ENCODE data around the gene TRUB2.

Gene TRUB2, protein sequence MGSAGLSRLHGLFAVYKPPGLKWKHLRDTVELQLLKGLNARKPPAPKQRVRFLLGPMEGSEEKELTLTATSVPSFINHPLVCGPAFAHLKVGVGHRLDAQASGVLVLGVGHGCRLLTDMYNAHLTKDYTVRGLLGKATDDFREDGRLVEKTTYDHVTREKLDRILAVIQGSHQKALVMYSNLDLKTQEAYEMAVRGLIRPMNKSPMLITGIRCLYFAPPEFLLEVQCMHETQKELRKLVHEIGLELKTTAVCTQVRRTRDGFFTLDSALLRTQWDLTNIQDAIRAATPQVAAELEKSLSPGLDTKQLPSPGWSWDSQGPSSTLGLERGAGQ

DNA sequence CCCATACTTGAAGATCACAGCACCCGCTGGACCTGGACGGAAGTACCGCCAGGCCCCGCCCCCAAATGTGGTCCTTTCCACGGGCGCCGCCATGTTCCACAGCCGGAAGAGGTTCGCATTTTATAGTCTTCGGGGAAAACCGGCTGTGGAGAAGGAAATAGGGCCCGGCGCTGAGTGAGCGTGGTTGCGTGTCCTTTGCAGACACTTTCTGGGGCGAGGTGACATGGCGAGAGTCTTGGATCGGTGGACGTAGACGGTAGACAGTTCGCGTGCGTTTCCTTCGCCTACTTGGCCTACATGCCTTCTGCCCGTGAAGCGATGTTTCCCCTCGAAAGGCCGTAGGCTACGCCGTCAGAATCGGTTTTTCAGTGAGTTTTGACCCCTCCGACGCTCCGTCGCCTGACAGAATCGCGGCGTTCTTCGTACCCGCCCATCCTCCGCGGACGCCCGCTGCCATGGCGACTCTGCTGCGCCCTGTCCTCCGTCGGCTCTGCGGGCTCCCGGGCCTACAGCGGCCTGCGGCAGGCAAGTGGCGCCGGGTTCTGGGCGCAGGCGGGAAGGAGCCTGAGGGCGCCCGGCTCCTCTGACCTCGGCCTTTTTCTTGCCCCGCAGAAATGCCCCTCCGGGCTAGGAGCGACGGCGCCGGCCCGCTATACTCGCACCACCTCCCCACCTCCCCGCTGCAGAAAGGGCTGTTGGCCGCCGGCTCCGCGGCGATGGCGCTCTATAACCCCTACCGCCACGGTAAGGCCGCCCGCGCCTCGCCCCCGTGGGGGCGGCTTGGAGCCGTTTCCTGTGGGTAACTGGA lies at the start of gene TRUB2, which contains the start of gene COQ4:
Gene TRUB2, minus strand, starts transcription at position 44 of the 808 bp plus-strand sequence. Its CDS starts 39 bp downstream, at position 5.
Gene COQ4, plus strand, starts transcription at position 436 of the 808 bp plus-strand sequence. Its CDS starts 20 bp downstream, at position 456.
- DNase-seq (ENCODE audit: extremely low read depth in 1 of 2, low read depth in 1 of 2): peak; percentile 83

DNA sequence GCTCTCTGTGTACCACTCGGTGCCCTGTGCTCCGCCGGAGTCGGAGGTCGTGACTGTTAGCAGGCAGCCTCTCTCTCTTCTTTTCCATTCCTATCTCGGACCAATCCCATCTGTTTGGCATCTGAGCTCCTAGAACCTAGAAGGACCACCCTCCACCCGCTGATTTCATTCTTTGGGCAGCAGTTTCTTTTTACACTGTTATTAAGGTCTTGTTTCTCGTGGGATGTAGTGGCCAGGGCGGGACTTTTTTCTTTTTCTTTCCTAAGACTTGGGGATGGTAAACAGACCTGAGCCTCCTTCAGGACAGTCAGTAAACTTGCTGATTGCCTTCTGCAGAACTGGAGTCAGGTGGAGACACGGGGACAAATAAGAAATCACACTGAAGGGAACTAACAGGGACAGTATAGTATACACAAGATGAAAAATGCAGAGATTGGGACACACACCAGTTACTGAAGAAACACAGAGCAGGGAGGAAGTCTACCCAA lies 49.4 kb upstream of the TRUB2 start:
- DNase-seq (ENCODE audit: extremely low read depth in 1 of 2, low read depth in 1 of 2): no peak

DNA sequence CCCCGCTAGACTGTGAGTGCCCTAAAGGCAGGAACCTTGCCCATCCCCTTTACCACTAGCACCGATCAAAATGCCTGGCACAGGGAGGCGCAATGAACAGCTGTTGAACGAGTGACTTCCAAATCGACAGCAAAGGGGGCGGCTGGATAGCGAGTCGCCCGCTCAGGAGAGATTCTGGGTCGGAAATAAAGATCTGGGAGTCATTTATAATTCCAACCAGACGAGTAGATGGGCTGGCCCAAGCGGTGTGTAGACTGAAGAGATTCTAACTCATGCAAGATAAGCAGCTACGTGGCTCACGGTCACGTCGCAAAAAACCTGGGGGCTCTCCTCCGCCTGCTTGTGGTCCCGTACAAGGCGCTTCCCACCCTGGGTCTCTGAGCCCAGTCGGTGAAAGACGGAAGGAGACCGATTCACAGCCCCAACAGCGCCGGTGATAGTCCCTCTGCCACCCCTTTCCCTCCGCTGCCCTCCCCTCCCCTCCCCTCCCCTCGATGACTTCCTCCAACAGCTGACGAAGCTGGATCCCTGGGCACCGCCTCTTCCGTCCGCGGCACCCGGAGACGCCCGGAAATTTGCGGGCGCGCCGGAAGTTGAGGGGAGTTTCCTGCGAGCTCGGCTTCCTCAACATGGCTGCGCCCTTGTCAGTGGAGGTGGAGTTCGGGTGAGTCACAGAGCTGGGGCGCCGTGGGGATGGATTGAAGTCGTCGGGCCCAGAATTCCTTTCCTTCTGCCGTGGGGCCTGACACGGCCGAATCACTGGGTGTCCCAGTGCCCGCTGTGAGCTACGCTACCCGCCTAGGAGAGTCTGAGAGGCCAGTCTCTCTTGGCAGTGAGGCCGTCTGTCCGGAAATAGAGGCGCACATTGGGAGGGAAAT lies 48.7 kb upstream of the TRUB2 start, which contains the start of gene URM1:
Gene URM1, plus strand, starts transcription at position 623 of the 878 bp plus-strand sequence. Its CDS starts 7 bp downstream, at position 630.
- DNase-seq (ENCODE audit: extremely low read depth in 1 of 2, low read depth in 1 of 2): peak; percentile 85 to 92

DNA sequence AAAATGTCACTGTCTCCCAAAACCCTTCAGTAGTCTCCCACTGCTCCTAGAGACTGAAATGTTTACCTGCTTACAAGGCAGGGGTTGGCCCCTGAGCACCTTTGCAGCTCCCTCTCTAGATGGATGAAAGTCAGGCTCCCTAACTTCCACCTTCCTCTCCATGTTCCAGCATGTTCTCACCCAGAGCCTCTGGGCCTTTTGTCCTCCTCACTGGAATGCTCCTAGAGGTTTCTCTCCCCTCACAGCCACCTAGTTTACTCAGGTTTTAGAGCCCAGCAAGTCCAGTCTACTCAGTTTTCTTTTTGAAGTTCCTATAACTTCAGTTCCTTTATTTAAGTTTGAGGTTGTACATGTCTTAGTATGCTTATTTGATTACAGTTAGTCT lies 48.1 kb upstream of the TRUB2 start:
- DNase-seq (ENCODE audit: extremely low read depth in 1 of 2, low read depth in 1 of 2): no peak

DNA sequence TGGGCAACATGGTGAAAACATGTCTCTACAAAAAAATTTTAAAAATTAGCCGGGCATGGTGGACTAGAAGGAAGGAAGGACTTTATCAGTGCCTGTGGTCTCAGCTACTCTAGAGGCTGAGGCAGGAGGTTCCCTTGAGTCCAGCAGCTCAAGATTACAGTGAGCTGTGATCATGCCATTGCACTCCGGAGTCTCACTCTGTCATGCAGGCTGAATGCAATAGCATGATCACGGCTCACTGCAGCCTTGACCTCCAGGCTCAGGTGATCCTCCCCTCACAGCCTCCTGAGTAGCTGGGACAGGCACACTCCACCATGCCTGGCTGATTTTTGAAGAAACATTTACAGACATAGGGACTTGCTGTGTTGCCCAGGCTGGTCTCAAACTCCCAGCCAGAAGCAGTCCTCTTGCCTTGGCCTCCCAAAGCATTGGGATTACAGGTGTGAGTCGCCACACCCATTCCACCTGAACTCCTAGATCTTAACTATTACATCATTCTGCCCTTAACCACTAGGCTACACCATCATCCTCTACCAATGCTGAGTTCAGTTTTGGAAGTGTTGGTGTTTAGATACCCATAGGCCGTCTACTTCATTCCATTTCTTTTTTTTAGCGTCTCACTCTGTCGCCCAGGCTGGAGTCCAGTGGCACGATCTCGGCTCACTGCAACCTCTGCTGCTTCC lies 46.9 kb upstream of the TRUB2 start:
- DNase-seq (ENCODE audit: extremely low read depth in 1 of 2, low read depth in 1 of 2): no peak

DNA sequence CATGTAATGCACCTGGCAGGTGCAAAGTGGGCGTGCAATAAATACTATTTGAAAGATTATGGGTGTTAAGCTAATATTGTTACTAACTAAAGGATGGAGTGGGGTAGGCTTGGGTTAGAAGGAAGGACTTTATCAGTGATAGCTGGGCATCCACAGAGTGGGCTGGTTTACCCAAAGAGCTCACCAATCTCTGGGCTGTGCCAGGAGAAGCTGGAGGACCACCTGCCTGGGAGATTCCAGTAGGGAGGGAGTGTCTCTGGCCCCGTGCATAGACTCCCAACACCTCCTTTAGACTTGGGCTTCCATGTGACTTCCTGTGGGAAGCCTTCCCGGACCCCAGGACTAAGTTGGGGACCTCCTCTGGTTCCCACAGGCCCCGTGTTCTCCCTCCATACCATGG lies 43.3 kb upstream of the TRUB2 start:
- no peak for DNase-seq (ENCODE audit: extremely low read depth in 1 of 2, low read depth in 1 of 2)

DNA sequence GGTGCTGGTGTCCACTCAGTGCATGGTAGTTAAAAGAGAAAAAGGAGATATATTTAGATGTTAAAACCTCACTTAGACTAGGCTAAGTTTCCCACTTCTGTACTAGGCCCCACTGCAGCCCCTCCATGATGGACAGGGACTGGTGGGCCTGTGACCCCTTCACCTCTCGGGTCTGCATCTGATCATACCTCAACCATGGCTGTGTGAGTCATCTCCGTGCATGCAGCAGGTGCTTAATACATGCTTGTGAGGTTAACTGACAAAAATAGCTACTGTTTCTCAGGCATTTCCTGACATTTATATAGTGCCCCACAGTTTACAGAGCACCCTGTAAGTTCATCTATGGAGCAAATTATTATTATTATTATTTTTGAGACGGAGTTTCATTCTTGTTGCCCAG lies 40.5 kb upstream of the TRUB2 start:
- DNase-seq (ENCODE audit: extremely low read depth in 1 of 2, low read depth in 1 of 2): no peak

DNA sequence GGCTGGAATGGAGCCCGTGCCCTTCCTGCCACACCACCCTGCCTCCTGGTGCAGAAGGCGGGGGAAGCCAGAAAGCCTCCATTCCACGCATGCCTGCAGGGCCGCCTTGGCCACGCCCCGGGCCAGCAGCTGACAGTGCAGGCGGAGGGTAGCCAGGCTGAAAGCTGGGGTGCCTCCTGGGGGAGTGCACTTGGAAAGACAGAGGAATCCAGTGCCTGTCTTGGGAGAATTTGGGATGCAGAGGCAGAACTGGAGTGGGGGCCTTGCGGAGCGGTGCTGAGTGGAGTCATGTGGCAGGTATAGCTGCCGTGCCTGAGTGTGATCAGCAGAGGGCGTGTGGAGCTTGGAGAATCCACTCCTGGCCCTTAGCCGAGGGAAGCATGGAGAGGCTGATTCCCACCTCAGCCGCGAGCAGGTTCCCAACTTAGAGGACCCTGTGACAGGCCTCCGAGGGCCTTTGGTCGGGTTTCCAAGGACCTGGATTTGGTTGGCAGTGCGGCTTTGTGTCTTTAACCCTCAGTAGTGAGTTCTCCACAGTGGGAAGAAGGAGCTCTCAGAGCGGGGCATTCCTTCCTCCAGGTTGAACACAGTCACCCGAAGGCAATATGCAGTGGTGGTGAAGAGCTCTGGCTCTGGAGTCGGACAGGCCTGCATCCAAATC lies 39.9 kb upstream of the TRUB2 start:
- peak in 1 of 2 donors; percentile 42 for DNase-seq (ENCODE audit: extremely low read depth in 1 of 2, low read depth in 1 of 2)

DNA sequence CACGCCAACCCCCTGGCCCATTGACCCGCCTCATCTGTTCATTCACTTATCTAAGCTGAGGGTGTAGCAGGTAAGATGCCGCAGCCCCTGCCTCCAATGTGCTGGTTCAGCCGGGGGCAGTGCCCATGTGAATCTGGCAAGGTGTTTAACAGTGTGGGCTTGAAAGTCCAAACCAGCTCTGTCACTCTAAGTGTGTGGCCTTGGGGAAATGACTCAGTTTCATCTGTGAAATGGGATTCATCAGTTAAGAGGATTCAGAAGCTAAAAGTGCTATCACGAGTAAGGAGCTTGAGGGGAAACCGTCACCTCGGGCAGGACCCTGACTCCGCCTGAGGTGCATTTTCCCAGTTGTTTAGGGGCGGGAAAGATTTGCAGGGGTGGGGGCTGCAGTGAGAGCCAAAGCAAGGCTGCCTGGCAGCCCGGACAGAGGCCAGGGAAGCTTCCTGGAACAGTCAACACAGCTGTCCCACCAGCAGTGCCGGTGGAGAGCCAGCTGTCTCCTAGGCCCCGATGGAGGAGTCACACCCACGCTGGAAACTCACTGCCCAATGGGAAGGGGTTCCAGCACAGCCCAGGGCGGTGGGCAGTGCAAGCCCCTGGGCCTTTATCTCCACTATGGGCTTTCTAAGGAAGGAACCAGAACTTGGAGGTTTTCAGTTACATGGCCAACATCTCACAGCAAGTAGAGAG lies 39.2 kb upstream of the TRUB2 start:
- DNase-seq (ENCODE audit: extremely low read depth in 1 of 2, low read depth in 1 of 2): no peak

DNA sequence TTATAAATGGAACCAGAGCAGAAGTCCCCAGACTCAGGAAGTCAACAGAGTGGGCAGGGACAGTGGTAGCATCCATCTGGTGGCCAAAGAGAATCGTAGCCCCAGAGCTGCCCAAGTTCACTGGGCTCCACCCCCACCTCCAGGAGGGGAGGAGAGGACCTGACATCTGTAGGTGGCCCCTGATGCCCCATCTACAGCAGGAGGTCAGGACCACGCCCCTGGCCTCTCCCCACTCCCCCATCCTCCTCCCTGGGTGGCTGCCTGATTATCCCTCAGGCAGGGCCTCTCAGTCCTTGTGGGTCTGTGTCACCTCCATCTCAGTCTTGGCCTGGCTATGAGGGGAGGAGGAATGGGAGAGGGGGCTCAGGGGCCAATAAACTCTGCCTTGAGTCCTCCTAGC lies 38.6 kb upstream of the TRUB2 start:
- DNase-seq (ENCODE audit: extremely low read depth in 1 of 2, low read depth in 1 of 2): no peak

DNA sequence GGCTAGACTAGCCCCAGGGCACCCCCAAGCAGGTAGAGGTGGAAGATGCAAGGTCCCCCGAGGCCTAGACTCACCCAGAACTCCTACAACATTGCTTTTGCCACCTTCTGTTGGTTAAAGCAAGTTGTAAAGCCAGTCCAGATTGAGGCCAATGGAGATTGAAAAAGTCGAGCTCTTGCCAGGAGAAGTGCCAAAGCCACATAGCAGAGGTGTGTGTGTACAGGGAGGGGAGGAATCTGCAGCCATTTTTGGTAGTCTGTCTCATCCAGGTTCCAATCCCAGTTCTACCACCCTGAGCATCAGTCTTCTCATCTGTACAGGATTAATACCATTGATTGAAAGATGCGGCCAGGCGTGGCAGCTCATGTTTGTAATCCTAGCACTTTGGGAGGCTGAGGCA lies 36.6 kb upstream of the TRUB2 start:
- no peak for DNase-seq (ENCODE audit: extremely low read depth in 1 of 2, low read depth in 1 of 2)

DNA sequence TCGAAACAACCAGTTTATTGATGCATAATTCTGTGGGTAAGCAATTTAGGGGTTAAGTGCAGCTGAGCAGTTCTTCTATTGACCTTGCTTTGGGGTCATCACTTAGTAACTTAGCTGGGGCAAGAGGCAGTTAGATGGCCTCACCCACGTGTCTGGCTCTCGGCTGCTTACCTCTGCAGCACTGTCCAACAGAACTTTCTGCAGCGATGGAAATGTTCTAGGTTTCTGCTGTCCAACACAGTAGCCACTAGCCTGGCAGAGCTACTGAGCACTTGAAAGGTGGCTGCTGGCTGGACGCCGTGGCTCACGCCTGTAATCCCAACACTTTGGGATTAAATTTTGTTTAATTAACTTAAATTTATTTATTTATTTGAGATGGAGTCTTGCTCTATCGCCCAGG lies 35.8 kb upstream of the TRUB2 start:
- no peak for DNase-seq (ENCODE audit: extremely low read depth in 1 of 2, low read depth in 1 of 2)

DNA sequence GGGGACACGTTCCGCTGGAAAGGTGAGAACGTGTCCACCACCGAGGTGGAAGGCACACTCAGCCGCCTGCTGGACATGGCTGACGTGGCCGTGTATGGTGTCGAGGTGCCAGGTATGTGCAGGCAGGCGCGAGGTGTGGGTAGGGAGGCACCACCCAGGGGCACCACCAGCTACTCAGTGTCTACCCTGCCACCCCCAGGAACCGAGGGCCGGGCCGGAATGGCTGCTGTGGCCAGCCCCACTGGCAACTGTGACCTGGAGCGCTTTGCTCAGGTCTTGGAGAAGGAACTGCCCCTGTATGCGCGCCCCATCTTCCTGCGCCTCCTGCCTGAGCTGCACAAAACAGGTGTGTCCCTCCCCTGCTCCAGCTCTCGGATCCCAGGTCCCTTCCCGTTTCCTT lies 33.2 kb upstream of the TRUB2 start:
- DNase-seq (ENCODE audit: extremely low read depth in 1 of 2, low read depth in 1 of 2): no peak

DNA sequence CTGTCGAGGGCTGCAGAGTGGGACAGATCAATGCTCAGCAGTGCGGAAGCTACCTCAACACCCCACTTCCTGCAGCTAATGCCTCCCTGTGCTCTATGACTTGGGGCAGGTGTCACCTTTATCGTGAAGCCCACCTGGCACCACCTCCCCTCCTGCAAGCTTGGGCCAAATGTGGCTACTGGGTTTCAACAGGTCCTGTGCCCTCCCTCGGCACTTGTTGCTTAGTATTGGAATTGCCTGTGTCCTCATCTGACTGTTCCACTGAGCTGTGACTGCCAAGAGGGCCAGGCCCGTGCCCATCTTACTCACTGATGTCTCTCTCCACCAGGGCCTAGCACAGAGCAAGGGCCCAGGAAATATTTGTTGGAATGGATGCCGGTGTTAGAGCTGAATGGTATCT lies 27.5 kb upstream of the TRUB2 start:
- no peak for DNase-seq (ENCODE audit: extremely low read depth in 1 of 2, low read depth in 1 of 2)

DNA sequence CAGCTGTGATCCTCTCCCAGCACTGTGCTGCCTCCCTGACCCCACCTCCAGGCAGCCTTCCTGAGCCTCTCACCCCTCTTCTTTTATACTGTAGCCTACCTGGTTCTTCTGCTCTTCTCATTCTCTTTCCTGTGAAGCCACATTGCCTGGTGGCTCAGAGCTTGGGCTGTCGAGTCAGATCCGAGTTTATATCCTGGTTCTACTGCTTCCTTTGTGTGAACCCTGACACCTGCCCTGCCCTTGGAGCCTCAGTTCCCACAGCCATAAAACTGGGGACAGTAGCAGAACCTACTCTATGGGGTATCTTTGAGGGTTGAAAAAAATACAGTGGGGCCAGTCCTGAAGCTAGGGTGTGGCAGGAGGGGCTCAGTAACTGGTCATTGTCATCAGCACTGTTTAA lies 26.9 kb upstream of the TRUB2 start:
- DNase-seq (ENCODE audit: extremely low read depth in 1 of 2, low read depth in 1 of 2): no peak

DNA sequence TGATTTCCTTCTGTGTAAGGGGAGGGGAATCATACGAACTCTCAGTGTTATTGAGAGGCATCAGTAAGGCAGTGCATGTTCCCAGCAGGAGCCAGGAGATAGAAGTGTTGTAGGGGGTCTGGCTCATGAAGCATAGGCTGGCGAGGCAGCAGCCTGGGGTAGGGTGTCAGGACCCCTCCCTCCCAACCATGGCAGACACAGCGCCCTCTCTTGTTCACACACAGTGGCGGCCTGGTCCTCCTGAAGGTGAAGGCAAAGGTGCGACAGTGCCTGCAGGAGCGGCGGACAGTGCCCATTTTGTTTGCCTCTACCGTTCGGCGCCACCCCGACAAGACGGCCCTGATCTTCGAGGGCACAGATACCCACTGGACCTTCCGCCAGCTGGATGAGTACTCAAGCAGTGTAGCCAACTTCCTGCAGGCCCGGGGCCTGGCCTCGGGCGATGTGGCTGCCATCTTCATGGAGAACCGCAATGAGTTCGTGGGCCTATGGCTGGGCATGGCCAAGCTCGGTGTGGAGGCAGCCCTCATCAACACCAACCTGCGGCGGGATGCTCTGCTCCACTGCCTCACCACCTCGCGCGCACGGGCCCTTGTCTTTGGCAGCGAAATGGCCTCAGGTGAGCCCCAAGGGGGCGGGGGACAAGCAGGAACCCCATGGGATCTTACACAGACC lies 22.8 kb upstream of the TRUB2 start:
- no peak for DNase-seq (ENCODE audit: extremely low read depth in 1 of 2, low read depth in 1 of 2)

DNA sequence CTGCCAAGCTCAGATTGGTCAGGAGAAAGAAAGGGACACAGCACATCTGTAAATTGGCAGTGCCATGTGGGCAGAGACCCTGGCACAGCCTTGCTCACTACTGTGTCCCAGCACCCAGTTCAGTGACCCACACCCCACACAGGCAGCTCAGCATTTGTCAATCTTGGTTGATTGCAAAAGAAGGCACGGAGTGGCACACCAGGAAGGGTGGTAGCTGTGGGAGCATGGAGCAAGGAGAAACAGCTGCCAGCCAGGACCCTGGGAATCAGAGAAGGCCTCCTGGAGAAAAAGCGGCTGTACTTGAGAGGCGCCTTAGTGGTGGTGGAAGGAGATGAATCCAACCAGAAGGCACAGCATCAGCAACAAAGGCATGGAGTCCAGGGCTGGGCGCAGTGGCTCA lies 21.6 kb upstream of the TRUB2 start:
- no peak for DNase-seq (ENCODE audit: extremely low read depth in 1 of 2, low read depth in 1 of 2)

DNA sequence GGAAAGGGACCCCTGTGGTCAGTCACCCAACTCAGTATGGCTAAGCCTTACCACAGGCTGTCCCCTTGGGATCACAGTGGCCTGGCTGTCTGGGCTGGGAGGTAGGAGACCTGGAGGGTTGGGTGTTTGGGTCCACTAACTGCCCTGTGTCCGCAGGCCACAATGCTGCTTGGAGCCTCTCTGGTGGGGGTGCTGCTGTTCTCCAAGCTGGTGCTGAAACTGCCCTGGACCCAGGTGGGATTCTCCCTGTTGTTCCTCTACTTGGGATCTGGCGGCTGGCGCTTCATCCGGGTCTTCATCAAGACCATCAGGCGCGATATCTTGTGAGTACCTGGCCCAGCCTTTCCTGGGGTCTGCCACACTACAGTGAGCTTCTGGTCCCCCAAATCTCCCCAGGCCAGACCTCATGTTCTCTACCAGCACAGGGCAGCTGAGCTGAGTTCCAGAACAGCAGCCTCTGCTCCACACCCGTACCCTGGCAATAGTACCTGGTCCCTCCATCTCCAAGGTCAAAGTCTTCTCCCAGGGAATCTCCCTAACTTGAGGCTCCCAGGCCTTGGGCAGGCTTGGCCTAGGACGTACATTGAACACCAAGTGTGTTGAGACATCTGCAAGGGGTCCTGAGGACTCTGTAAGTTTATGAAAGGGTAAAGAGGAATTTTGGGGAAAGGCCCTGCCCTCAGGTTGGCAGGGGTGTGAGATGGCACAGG lies 20.9 kb upstream of the TRUB2 start:
- DNase-seq (ENCODE audit: extremely low read depth in 1 of 2, low read depth in 1 of 2): no peak

All from activated CD8-positive, alpha-beta memory T cell treated with anti-CD3 and anti-CD28 coated beads for 1 hour (primary cell).